Subcutaneous abdominal adipose tissue (tissue), 5 donors: ENCODE results near the gene ADAMTS16.

Source experiments
- H3K27ac ChIP-seq: one replicate; pipeline ENCODE4 v1.7.0; 2013; ENCODE audit warnings: low read depth, mild to moderate bottlenecking, inconsistent platforms, low read length, moderate library complexity
- H3K27me3 ChIP-seq, 5 donors: one replicate each; pipeline ENCODE4 v1.7.0; 2013; ENCODE audit warnings: low read length in 5 of 5, inconsistent platforms in 1 of 5; ENCODE audit not compliant: control insufficient read depth in 5 of 5, insufficient read depth in 4 of 5
- H3K36me3 ChIP-seq, 5 donors: one replicate each; pipeline ENCODE4 v1.7.0; 2013; ENCODE audit warnings: low read length in 5 of 5; ENCODE audit not compliant: control insufficient read depth in 5 of 5, insufficient read depth in 5 of 5
- H3K4me1 ChIP-seq, 5 donors: one replicate each; pipeline ENCODE4 v1.7.0; 2013; ENCODE audit warnings: low read length in 5 of 5, mild to moderate bottlenecking in 3 of 5, moderate library complexity in 1 of 5; ENCODE audit not compliant: control insufficient read depth in 5 of 5, insufficient read depth in 5 of 5
- H3K4me3 ChIP-seq, 5 donors: one replicate each; pipeline ENCODE4 v1.7.0; 2013; ENCODE audit warnings: low read length in 5 of 5, low read depth in 1 of 5
- H3K9ac ChIP-seq, 5 donors: one replicate each; pipeline ENCODE4 v1.7.0; 2013; ENCODE audit warnings: low read length in 5 of 5, mild to moderate bottlenecking in 4 of 5, moderate library complexity in 3 of 5
- H3K9me3 ChIP-seq, 5 donors: one replicate each; pipeline ENCODE4 v1.7.0; 2013; ENCODE audit warnings: low read length in 5 of 5; ENCODE audit not compliant: control insufficient read depth in 5 of 5
- donor health status: healthy.
- donor health status: healthy.
- donor health status: healthy.
- donor health status: healthy.
- donor health status: healthy.

Gene ADAMTS16

DNA sequence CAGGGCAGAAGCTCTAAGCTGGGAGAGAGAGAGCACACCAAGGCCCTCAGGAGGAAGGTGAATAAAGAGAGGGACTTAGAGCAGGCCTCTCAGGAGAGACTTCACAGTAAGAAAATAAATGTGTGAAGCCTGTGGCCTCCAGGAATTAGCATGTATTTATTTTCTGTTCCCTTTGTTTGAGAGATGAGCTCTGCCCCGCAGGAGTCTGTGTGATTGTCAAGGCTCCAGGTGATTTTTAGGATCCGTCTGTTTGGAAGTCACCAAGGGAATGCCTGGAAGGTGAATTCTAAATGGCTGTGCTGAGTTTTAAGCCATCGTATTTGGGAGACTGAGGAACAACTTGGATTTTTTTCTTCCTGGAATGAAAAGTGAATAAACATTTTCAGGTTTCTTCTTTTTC is 174.0 kb downstream of the ADAMTS16 start:
- Histone ChIP-seq H3K4me3 (no peak overlapping the region), H3K9ac (no peak overlapping the region), H3K4me1 (no peaks in the 10 kb centered on the region), H3K36me3 (peaks cover 0 to 3% (median 0%) of the 10 kb centered on the region in 5 donors), H3K27ac (no peak overlapping the region), H3K27me3 (no peaks in the 10 kb centered on the region), H3K9me3 (no peaks in the 10 kb centered on the region)

DNA sequence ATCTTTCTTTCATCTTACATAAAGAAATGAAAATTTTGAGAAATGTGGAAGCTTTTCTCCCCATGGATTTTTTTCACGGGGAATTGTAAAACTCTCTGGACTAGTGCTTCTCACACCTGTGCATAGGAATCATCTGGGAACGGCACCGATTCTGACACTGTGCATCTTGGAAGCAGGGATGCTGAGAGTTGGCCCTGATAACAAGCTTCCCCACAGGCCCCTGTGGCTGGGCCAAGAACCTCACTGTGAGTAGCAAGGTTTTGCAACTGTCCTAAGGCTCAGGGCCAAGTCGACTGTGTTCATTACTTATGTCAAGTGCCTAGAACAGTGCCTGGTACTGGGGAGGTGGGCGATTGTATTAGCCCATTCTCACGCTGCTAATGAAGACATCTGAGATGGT is 174.5 kb downstream of the ADAMTS16 start:
- no peaks in the 10 kb centered on the region for H3K27me3 ChIP-seq
- no peak overlapping the region for H3K4me3 ChIP-seq
- no peaks in the 10 kb centered on the region for H3K4me1 ChIP-seq
- no peak overlapping the region for H3K27ac ChIP-seq
- H3K9me3 ChIP-seq: no peaks in the 10 kb centered on the region
- H3K36me3 ChIP-seq: peaks cover 0 to 3% (median 0%) of the 10 kb centered on the region in 5 donors
- H3K9ac ChIP-seq: no peak overlapping the region

DNA sequence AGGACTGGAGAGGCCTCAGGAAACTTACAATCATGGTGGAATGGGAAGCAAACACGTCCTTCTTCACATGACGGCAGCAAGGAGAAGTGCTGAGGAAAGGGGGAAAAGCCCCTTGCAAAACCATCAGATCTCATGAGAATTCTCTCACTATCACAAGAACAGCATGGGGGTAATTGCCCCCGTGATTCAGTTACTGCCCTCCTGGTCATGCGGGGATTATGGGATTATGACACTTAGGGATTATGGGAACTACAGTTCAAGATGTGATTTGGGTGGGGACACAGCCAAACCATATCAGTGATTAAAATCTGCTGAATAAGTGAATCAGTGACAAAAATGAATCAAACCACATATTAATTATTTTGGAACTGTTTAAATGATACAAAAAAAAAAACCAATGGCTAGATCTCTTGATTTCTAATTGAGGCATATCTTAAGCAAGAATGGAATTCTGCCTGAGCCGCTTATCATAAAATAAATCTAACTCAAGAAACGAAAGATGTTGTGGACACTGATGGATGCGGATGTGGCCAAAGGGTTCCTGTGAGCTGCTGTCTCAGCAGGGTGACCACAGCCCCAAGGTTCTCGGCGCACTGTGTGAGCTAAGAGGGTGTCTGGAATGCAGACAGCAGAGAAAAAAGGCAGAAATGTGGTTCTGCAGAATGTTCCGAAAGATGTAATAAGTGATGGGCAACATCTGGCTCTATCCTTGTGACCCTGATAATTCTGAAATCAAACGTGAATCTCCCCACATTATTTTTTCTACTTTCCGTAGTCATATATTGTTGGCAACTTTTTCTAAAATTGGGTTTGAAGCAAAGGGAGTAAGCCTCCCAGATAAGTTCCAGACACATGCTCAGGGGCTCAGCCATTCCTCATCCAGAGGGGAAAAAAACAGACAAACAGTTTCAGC is 175.2 kb downstream of the ADAMTS16 start:
- H3K9me3 ChIP-seq: no peaks in the 10 kb centered on the region
- H3K4me3 ChIP-seq: no peak overlapping the region
- H3K9ac ChIP-seq: no peak overlapping the region
- no peaks in the 10 kb centered on the region for H3K27me3 ChIP-seq
- no peaks in the 10 kb centered on the region for H3K4me1 ChIP-seq
- no peak overlapping the region for H3K27ac ChIP-seq
- peaks cover 0 to 3% (median 0%) of the 10 kb centered on the region in 5 donors for H3K36me3 ChIP-seq

DNA sequence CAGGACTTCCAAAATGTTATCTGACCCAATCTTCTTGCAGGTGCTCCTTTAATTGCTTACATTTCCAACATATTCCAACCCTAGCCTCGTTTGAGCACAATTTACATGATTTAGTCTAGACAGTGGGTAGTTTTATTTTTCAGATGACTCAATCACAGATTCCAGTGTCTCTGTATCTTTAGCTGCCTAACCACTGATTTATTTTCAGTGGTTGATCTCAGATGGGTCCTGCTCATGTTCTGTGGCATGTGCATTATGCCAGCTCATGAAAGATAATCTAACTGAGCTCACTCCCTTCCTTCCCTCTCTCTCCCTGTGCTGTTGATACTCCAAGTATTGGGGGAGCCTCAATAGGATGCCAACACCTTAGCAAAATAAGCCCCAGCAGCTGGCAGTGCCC is 176.2 kb downstream of the ADAMTS16 start:
- no peak overlapping the region for H3K27ac ChIP-seq
- H3K4me3 ChIP-seq: no peak overlapping the region
- H3K9ac ChIP-seq: no peak overlapping the region
- no peaks in the 10 kb centered on the region for H3K4me1 ChIP-seq
- H3K27me3 ChIP-seq: no peaks in the 10 kb centered on the region
- peaks cover 0 to 3% (median 0%) of the 10 kb centered on the region in 5 donors for H3K36me3 ChIP-seq
- no peaks in the 10 kb centered on the region for H3K9me3 ChIP-seq

DNA sequence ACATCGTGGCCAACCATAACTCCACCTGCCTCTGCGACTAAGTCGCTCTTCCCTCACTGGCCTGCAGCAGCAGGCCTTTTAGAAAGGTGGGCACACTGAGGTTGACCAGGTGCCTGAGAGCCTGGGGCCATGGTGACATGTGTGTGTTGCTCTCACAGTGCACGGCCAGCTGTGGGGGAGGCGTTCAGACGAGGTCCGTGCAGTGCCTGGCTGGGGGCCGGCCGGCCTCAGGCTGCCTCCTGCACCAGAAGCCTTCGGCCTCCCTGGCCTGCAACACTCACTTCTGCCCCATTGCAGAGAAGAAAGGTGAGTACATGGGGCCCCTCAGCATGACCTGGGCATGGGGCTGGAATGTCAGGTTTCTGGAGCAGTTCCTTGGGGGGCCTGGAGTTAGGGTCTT is 177.8 kb downstream of the ADAMTS16 start:
- H3K4me1 ChIP-seq: no peaks in the 10 kb centered on the region

DNA sequence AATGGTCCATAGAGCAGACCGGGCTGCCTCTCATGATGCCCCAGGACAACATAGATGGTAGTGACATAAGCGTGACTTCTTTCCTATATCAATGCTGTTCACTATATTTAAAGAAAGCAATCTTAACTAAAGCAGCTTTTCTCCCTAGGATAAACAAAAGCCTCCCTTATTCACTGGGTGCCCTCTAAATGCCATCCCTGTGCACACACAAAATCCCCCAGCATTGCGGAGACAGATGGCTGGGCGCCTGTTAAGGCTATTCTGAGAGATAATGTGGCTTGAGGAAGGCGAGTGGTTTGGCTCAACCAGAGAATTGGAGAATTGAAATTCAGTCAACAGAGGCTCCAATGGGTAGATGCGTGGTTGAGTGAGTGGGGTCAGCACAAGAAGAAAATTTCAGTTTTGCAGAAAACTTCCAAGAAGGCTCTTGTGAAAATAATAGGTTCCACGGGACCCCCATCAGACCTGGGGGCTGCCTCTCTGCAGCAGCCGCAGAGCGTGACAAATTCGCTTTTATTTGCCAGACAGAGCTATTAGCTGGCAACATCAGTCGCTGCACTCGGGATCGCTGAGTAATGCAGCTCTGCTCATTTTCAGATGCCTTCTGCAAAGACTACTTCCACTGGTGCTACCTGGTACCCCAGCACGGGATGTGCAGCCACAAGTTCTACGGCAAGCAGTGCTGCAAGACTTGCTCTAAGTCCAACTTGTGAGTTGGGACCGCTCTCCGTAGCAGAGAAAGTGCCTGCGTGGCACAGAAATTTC is 178.5 kb downstream of the ADAMTS16 start:
- Histone ChIP-seq H3K4me1 (no peaks in the 10 kb centered on the region), H3K9ac (no peak overlapping the region)

More for the DNA sequence above, 177.8 kb downstream of the ADAMTS16 start:
- Histone ChIP-seq H3K27ac (no peak overlapping the region), H3K27me3 (no peaks in the 10 kb centered on the region), H3K36me3 (peaks cover 0 to 3% (median 0%) of the 10 kb centered on the region in 5 donors), H3K9me3 (no peaks in the 10 kb centered on the region), H3K4me3 (no peak overlapping the region), H3K9ac (no peak overlapping the region)

DNA sequence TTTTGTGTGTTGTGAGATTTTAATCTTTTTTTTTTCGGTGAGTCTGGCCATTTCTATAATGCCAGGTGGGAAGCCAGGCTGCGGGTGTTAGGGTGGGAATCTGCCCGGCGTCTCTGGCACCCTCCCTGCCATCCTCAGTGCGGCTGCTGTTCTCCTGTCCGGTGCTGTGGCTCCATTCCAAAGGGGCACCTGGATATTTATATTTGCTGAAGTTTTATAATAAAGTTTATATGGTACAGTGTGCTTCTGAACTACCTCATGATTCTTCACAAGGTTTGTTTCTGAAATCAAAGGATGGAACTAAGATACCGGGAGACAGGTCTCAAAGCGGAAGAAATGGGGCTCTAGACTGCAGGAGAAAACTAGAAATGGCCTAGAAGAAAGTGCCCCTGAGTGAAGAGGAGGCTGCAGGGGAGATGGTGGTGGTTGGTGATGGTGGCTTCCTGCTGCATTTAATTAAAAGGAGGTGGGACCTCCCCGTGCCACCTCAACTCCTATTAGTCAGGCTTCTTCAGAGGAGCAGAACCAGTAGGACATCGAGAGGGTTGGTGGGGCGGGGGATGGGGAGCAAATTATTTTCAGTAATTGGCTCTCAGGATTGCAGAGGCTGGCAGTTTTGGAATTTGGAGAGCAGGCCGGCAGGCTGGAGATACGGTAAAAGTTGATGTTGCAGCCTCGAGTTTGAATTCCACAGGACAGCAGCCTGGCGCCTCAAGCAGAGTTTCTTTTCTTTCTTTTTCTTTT is 180.1 kb downstream of the ADAMTS16 start:
- Histone ChIP-seq H3K4me3 (no peak overlapping the region), H3K9ac (no peak overlapping the region), H3K27me3 (no peaks in the 10 kb centered on the region), H3K27ac (no peak overlapping the region), H3K9me3 (no peaks in the 10 kb centered on the region), H3K4me1 (no peaks in the 10 kb centered on the region), H3K36me3 (peaks cover 0 to 3% (median 0%) of the 10 kb centered on the region in 5 donors)

More for the DNA sequence above, 178.5 kb downstream of the ADAMTS16 start:
- Histone ChIP-seq H3K4me3 (no peak overlapping the region), H3K27ac (no peak overlapping the region), H3K27me3 (no peaks in the 10 kb centered on the region), H3K9me3 (no peaks in the 10 kb centered on the region), H3K36me3 (peaks cover 0 to 3% (median 0%) of the 10 kb centered on the region in 5 donors)

DNA sequence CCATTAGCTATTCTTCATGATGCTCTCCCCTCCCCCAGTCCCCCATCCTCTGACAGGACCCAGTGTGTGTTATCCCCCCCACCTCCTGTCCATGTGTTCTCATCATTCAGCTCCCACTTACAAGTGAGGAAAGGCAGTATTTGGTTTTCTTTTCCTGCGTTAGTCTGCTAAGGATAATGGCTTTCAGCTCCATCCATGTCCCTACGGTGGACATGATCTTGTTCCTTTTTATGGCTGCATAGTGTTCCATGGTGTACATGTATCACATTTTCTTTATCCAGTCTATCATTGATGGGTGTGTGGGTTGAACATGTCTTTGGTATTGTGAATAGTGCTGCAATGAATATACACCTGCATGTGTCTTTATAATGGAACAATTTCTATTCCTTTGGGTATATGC is 181.0 kb downstream of the ADAMTS16 start:
- Histone ChIP-seq H3K9ac (no peak overlapping the region), H3K36me3 (peaks cover 0 to 3% (median 0%) of the 10 kb centered on the region in 5 donors), H3K9me3 (no peaks in the 10 kb centered on the region), H3K4me1 (no peaks in the 10 kb centered on the region), H3K4me3 (no peak overlapping the region), H3K27ac (no peak overlapping the region), H3K27me3 (no peaks in the 10 kb centered on the region)

DNA sequence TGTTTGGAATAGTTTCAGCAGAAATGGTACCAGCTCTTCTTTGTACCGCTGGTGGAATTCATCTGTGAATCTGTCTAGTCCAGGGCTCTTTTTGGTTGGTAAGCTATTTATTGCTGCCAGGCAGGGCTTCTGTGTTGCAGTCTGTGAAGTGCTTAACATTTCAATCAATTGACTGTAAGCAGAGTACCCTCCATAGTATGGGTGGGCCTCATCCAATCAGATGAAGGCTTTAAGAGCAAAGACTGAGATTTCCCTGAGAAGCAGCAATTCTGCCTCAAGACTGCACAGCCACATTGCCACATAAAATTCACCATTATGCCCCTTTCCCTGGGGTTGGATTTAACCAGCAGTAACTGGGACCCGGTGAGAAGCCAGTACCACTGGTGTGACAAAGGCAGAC is 183.4 kb downstream of the ADAMTS16 start:
- Histone ChIP-seq H3K9me3 (no peaks in the 10 kb centered on the region), H3K9ac (no peak overlapping the region), H3K27ac (no peak overlapping the region), H3K4me1 (no peaks in the 10 kb centered on the region), H3K27me3 (no peaks in the 10 kb centered on the region), H3K4me3 (no peak overlapping the region), H3K36me3 (peaks cover 0 to 3% (median 0%) of the 10 kb centered on the region in 5 donors)
